GM19397 (cell line): ENCODE results near the gene SOX12.
"Not testable (repeated sequence)": the region's sequence is repeated elsewhere in the genome, so short reads cannot be mapped to it uniquely, and the experiment has no call there.

ENCODE experiments used
- ATAC-seq: cut with Tn5 transposase; IDR thresholded peaks from one replicate; pipeline ENCODE4 v1.9.1; 2021; ENCODE audit warnings: mild to moderate bottlenecking, moderate library complexity; ENCODE audit not compliant: unreplicated experiment

The SOX12 gene

DNA sequence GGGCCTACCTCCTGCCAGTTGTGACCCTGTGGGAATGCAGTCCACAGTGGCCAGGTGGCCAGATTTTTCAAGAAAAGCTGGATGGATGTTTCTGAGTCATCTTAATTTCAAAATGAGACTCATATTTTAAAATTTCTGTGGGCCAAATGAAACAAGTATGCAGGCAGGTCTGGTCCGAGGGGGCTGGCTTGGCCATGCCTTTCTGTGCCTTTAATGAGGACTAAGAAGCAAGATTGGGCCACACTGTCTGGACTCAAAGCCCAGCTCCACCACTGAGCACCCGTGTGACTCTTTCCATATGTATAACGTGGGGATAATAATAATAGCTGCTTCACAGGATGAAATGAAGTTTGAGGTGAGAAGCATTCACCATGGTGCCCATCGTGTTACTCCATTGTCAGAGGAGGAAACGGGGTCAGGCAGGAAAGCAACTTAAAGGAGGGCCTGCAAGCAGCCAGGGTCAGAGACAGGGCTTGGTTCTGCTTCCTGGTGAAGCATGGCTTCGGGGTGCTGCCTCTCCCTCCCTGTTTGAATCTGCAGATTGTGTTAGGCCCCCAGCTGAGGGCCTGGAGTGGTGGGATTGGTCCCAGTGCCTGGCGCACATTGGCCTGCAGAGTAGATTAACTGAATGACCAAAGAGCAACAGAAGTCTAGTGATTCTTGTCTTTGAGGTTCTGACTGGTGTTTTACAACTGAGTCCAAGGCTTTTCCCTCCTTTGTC, 3.8 kb downstream of the SOX12 start:
- no peak for ATAC-seq

DNA sequence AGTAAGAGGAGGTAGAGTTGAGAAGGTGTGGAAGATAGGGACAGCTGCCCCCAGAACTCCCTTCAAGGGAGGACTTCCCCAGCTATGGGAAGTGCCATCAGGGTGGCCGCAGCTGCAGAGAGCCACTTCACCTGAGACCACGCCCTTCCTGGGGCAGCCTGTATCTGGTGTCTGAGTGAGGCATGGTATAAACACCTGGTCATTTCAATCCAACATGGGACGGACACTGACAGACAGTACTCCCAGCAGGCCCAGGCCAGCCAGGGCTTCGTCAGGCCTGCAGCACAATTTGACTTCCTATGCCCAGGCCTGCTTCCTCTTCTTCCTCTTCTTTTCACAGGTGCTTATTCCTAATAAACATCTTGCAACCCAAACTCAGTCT, 4.5 kb downstream of the SOX12 start:
- no peak for ATAC-seq

DNA sequence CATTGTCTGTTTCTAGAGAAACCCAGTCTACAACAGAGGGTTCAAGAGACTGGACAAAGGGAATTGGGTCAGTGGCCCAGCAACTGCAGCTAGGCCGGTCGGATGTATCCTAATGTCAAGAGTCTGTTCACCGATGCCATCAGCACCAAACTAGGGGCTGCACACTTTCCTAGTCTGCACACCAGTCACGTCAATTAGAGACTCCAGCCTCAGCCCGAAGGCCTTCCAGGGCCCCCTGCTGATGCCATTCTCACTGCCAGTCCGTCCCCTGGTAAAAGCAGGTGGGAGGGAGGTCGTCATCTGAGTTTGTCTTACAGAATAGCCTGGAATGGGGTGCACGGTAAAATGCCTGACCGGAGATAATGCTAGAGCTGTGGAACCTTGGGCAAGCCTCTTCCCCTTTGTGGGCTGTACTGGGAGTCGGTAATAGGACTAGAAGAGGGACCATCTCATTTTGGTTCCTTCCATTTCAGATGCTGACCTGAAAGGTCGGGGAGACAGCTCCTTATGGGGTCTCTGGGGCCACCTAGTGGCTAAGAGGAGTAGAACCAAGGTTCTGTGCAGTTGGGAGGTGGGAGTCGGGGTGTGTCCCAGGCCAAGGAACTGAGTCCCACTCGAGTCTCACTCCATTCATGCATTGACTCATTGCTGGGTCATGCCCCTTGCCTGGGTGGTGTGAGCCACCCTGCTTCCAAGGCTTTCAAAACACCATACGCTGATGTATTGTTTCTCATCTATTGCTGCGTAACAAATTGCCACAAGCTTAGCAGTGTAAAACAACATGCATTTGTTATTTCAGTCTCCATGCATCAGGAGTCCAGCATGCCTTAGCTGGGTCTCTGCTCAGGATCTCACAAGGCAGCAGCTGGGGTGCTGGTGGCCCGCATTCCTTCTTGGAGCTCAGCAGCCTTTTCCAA, 5.1 kb downstream of the SOX12 start:
- ATAC-seq = no peak

DNA sequence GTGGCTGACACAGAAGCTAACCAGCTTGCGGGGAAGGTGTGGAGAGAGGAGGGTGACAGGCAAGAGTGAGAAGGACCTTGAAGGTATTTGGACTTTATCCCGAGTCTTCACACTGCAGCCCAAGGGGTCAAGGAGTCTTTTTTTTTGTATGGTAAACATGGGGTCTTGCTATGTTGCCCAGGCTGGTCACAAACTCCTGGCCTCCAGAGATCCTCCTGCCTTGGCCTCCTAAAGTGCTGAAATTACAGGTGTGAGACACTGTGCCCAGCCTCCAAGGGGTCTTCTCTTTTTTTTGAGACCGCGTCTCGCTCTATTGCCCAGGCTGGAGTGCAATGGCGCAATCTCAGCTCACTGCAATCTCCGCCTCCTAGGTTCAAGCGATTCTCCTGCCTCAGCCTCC, 9.2 kb downstream of the SOX12 start:
- no peak for ATAC-seq

DNA sequence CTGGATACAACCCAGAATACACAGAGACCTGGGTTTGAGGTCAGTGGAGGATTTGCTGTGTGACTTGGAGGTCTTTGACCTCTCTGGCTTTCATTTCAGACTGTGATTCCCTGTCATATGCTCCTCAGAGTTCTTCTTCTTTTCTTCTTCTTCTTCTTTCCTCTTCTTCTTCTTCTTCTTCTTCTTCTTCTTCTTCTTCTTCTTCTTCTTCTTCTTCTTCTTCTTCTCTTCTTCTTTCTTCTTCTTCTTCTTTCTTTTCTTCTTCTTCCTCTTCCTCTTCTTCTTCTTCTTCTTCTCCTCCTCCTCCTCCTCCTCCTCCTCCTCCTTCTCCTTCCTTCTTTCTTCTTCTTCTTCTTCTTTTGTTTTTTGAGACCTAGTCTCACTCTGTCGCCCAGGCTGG, 10.7 kb downstream of the SOX12 start:
- ATAC-seq = not testable (repeated sequence)

DNA sequence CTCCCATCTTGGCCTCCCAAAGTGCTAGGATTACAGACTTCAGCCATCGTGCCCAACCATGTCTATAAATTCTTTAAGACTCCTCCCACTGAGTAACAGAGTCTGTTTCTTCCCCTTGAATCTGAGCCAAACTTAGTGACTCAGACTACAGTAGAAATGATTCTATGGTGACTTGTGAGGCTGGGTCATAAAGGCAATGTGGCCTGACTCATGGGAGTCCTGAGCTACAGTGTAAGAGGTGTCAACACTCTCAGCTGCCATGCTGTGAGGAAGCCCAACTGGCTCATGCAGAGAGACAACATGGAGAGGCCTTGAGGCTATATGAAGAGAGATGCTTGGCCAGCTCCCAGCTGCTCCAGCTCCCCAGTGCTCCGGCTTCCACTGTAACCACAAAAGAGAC, 16.3 kb downstream of the SOX12 start:
- ATAC-seq = no peak

GRCh38 chr20:343107-343506, 17.8 kb downstream of the SOX12 start:
- ATAC-seq = no peak

- no peak for ATAC-seq
Measured at GRCh38 chr20:346033-346639, 20.8 kb downstream of the SOX12 start.

DNA sequence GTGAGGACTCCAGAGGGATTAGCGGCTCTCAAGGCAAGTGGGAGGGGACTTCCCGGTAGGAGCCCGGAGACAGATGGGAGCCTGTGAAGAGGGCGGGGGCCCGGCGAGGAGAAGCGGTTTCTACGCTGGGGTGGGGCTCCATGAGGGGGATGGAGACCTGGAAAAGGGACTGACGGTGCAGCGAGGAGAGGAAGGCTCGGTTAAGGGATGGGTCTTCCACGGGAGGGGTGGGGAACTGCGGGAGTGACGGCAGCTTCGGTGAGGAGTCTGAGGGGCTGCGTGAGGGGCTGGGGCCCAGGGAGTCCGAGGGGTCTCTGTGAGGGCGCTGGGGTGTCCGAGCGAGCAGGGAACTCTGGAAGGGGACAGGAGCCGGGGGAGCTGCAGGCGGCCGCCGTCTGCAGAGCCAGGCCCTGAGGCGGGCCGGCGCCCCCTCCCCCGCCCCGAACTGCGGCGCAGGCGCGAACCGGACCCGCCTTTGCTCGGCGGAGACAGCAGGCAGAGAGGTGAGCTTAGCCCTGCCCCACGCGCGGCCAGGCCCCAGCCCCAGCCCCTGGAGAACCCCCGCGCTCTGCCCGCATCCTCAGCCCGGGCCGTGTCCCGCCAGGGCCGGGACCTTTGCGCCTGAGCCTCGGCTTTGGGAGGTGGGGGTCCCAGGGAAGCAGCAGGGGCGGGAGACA, 21.4 kb downstream of the SOX12 start, which contains the start of gene NRSN2:
NRSN2 (plus strand) TSS at position 472 of the 677 bp plus-strand sequence. CDS start 2,533 bp downstream, outside the sequence.
- ATAC-seq = no peak

DNA sequence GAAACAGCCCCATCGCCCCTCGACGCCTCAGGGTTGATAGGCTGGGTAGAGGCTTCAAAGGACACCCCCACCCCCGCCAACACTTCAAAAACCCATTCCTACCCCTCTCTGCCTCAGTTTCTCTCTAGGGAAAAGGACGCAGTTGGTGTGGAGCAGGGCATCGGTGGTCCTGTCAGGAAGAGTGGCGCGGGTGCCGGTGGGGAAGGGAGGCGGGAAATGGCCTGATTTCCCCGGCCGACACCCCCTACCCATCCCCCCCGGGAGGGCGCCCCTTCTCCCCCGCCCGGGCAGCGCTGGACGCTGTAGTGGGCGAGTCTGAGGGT, 21.9 kb downstream of the SOX12 start:
- peak; percentile 5 for ATAC-seq

DNA sequence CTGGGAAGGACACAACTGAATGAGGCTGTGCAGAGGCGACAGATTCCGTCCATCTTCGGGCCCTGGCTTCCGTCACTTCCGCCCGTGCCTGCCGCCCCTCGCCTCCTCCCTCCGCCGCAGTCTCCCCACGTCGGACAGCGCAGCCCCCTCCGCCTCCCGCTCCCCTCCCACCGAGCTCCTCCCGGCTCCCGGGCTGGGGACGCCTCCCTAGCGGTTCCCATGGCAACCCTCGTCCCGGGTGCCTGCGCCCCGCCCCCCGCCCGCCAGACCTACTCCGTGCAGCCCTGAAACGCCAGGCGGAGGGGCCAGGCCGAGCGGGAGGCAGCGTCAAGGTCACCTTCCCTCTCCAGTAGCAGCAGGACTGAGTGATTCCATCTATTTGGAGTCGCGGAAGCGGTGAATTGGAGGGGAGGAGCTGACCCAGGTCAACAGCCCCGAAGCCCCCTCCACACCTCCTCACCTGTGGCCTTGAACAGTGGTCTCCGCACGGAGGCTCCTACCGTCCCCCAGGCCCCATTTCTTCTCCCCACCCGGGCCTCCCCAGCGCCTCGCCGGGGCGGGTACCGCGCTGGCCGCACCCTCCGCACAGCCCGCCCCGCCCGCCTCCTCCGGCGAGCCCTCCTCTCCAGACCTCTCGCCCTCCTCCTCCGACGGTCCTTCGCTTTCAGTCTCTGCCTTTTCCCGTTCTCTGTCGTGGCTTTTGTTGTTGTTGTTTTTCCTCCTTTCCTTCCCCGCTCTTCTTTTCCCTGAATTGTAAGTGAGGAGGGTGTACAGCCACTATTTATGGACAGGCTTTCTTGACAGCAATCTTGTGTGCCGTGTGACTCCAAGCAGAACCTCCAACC, 22.5 kb downstream of the SOX12 start:
- peak; percentile 77 for ATAC-seq

DNA sequence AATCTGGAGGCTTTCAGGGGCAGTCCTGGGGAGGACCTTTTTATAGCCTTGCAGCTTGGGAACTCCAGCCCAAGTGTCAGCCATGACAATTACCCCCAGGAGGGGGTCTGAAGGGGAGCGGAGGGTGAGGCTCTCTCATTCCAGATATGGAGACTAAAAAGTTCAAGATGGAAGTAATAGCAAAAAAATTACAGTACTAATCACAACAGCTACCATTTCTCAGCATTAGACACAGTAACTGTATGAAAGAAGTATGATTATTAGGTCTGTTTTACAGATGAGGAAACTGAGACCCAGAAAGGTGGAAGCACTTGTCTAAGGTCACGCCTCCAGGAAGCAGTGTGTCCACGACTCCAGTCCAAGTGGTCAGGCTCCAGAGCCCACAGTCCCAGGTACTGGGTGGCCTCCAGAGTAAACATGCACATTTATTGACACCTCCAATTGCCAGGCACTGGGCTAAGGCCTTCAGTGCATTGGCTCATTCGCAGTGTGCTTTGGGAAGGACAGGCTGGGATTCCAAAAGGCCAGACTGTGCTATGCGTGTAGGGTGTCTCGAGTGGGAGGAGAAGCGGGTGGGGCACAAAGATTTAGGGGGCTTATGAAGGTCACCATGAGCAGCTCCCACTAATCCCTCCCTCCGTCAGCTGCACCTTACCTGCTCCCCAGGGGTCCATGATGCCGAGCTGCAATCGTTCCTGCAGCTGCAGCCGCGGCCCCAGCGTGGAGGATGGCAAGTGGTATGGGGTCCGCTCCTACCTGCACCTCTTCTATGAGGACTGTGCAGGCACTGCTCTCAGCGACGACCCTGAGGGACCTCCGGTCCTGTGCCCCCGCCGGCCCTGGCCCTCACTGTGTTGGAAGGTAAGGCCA, 23.9 kb downstream of the SOX12 start:
- no peak for ATAC-seq

DNA sequence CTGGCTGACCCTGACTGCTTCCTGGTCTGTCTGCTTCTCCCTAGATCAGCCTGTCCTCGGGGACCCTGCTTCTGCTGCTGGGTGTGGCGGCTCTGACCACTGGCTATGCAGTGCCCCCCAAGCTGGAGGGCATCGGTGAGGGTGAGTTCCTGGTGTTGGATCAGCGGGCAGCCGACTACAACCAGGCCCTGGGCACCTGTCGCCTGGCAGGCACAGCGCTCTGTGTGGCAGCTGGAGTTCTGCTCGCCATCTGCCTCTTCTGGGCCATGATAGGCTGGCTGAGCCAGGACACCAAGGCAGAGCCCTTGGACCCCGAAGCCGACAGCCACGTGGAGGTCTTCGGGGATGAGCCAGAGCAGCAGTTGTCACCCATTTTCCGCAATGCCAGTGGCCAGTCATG, 27.8 kb downstream of the SOX12 start:
- ATAC-seq = no peak

DNA sequence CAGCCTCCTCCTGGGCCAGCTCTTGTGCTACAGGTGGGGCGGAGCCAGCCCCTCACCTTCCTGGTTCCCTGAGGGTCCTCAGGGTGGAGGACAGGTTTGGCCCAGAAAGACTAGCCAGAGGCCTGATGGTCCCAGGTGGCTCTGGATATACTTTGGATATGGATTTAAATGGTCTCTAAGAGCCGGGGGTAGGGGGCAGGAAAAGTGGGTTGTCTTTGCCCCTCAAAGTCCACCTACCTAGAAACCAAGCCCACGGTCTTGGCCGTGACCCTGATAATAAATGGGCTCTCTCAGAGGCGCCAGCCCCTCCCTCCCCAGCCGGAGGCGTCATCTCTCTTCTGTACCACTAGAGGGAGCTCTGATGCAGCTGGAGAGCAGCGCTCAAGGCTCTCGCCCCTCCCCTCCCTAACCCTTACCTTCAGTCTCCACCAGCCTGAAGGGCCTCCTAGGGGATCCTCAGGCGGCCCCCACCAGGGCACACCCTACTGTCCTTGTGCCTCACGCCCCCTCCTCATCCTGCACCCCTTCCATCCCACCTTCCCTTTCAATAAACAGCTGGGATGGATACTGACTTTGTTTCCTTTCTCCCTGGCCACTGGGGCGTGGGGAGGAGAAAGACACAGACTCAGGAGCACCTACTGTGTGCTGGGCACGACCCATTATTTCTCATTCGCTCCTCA, 29.1 kb downstream of the SOX12 start:
- ATAC-seq = peak; percentile 80

GRCh38 chr20:356154-356553, 30.8 kb downstream of the SOX12 start:
- ATAC-seq = not testable (repeated sequence)

DNA sequence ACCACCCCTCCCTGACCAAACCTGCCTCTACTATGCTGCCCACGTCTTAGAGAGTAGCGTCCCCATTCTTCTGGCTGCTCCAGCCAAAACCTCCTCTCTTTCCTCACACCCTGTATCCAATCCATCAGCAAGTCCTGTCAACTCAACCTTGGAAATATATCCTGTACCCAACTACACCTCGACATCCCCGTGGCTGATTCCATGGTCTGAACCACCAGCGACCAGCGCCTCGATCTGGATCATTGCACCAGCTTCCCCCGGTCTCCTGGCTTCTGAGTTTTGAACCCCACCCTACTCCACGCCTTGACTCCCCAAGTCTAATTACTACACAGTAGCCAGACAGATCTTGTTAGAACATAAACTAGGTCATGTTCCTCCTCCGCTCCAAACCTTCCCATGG, 31.4 kb downstream of the SOX12 start:
- no peak for ATAC-seq

- ATAC-seq = no peak
Measured at GRCh38 chr20:358891-359555, 33.7 kb downstream of the SOX12 start.

GRCh38 chr20:361561-361960, 36.2 kb downstream of the SOX12 start:
- no peak for ATAC-seq
